HG03354 (cell line): Measurements from ENCODE around the gene SYPL1.
A peak's percentile ranks its signal among the peaks of the same experiment; 100 is the strongest.

Experiments
- ATAC-seq: cut with Tn5 transposase; IDR thresholded peaks from one replicate; pipeline ENCODE4 v1.9.1; 2021; ENCODE audit warnings: mild to moderate bottlenecking; ENCODE audit not compliant: unreplicated experiment, poor library complexity, severe bottlenecking

SYPL1 gene

DNA sequence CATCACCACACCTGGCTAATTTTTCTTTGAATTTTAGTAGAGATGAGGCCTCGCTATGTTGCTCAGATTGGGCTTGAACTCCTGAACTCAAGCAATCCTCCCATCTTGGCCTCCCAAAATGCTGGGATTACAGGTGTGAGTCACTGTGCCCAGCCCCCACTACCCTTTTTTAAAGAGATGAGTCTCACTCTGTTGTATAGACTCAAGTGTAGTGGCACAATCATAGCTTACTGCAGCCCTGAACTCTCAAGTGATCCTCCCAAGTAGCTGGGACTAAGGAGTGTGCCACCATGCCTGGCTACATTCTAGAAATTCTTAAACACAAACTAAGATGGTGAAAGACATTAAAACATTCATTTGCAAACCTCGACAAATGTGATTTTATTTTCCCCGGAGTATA is 12.6 kb downstream of the SYPL1 start:
- no peak for ATAC-seq

DNA sequence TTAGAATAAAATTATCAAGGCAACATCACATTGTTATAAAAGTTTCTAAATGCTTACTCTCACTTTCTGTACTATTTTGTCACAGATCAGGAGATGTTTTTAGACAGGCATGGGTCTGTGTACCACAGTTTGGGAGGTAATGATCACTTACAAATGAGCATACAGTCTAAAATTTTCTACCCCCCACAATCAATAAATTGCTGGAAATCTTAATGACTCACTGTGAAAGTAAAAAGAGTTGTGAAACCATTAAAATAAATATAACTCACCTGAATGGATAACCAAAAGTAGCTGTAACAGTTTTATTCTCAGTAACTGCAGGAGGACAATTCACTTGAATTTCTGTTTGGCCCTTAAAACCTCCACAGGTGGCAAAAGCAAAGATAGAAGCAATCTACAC is 13.2 kb downstream of the SYPL1 start:
- no peak for ATAC-seq

DNA sequence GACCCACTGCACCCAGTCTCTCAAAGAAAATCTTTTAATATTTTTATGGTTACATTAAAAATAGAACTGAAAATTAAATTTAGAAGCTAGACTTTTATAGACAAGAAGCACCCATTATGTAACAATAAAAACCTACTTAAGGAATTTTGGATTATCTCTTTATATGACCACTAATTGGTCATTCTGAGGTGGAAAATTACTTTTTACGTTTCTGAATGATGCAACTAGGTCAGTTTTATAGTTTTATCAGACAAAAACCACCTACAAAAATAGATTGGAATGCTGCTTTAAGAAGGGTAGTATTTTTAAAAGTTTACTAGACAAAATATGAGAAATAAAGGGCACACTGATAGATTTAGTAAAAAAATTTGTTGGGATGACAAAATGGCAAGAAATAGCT is 16.5 kb downstream of the SYPL1 start:
- no peak for ATAC-seq

DNA sequence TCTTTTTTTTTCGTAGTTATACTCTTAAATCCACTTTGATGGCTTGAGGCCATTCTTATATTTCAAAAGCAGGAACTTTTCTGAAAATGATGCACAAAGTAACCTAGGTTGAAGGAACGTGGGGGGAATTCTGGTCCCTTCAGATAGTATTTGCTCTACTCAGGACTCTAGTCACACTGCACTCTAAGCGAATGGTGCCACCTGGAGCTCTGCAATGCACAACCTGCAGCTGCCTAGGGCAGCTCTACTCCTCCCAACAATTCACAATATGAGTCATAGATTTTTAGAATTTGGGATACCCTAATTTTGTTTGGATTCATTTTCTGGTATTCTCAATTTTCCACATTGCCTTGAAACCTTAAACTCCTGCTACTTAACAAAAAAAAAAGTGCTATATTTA is 17.3 kb downstream of the SYPL1 start:
- no peak for ATAC-seq

DNA sequence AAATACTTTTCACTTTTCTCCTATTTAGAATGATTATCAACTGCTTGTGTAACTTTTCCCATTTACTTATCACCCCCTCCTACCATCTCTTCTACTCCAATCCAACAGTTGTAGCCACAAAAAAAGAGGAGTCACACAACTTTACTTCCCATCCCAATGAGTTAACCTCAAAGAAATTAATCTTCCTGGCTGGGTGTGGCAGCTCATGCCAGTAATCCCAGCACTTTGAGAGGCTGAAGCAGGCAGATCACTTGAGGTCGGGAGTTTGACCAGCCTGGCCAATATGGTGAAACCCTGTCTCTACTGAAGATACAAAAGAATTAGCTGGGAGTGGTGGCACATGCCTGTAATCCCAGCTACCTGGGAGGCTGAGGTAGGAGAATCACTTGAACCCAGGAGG is 19.9 kb downstream of the SYPL1 start:
- no peak for ATAC-seq

DNA sequence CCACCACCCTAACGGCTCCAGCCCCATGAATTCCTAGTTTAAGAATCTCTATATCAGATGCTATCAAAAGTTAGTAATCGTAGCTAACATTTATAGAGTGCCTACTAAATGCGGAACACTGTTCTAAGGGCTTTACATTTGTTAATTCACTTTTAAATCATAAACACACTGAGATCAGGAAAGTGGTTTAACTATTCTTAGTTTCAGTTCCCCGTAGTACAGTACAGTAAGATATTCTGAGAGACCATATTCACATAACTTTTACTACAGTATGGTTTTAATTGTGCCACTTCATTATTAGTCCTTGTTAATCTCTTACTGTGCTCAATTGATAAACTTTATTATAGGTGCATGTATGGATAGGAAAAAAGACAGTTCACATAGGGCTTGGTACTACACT is 22.5 kb downstream of the SYPL1 start:
- peak; percentile 94 for ATAC-seq

DNA sequence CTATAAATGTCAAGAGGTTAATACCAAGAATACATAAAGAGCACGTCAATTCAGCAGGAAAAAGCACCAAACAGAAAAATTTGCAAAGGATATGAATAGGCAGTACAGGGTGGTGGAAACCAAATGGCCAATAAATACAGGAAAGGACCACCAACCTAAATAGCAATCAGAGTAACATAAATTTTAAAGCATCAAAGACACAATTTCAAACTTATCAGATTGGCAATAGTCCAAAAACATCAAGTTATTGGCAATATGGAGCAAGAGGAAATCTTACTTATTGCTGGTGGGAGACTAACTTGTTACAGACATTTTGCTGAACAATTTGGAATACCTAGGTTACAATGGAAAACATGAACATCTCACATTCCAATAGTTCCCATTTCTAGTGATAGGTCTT is 24.1 kb downstream of the SYPL1 start:
- no peak for ATAC-seq

DNA sequence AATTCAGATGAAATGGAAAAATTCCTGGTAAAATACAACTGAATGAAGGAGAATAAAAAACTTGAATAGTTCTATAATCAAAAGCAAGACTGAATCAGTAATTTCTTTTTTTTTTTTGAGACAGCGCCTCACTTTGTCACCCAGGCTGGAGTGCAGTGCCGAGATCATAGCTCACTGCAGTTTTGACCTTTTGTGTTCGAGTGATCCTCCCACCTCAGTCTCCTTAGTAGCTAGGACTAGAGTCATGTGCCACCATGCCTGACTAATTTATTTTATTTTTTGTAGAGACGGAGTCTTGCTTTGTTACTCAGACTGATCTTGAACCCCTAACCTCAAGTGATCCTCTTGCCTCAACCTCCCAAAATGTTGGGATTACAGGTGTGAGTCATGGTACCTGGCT is 26.1 kb downstream of the SYPL1 start:
- no peak for ATAC-seq

DNA sequence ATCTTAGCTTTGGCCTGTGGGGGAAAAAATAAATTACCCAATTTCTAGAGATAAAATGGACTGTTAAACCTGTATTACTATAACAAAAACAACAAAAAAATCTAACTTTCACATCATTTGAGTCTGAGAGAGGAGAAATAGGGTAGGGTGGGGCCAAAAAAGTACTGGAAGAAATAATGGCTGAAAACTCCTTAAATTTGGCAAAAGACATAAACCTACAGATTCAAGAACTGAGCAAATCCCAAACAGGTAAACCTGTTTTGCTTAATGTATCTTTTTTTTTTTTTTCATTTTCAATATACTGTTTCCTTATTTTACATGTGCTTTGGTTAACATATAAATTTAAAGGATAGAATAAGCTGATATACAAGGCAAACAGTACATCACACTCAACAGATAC is 27.1 kb downstream of the SYPL1 start:
- no peak for ATAC-seq

DNA sequence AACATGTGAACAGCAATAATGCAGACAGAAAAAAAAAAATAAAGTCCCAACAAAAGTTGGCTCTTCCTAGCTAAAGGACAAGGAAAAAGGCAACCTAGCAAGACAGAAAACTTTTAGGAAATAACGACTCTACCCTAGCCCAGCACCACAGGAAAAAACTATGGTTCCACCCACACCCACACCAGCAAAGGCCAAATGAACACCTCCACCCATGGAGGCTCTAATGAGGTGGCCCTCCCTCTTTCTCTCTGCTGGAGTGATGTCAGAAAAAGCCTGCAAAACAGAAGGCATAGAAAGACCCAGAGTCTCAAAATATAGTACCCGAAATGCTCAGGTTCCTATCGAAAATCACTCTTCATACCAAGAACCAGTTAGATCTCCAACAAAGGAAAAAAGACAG is 28.4 kb downstream of the SYPL1 start:
- no peak for ATAC-seq

DNA sequence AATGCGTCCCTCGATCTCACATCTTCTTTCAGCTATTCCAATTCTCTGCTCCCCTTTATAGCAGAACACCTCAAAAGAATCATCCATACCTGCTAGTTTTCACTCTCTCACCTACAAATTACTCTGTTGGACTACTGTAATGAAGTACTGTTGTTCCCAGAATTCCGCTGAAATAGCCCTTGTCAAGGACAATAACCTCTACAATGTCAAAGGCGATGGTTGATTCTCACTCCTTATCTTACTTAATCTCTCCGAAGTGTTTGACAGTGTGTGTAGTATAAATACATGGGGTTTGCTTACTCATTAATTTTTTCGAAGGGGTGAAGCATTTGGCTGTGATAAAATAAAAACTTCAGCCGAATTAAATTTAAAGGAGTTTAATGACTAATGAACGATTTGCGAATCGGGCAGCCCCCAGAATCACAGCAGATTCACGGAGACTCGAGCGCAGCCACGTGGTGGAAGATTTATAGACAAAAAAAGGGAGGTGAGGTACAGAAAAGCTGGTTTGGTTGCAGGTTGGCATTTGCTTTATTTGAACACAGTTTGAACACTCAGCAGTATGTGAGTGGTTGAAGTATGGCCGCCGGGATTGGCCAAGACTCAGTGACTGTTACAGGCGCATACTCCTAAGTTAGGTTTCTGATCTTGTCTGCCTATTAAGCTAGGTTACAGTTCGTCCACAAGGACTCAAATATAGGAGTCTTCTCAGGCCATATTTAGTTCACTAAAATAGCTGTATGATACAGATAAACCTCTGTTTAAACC is 29.8 kb downstream of the SYPL1 start:
- no peak for ATAC-seq

DNA sequence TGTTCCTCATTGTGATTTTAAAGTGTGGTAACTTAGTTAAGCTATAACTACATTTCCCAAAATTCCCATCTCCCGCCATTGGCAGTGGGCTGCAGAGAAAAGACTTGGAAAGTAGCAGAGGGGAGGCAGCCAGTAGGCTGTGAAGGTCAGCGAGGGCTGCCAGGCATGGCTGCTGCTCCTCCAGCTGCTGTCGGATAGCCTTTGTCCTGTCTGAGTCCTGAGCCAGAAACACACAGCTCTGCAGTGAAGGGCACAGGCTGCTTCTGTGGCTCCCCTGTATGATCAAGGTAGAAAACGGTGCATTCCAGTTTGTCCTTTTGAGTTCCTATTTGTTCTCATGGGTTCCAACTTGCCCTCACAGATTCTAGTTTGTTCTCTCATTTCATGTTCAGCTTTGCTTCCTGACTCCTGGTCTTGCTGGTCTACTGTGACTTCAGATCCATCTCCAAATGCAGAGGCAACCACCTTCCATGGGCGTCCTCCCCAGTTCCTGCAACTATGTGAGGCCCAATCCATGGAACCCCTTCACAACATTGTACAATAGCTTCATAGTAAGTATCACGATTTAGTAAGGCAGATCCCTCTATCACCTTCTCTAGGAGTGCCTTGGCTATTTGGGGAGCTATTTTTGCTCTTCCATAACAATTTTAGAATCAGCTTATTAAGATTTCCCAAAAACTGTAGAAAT is 31.7 kb downstream of the SYPL1 start:
- no peak for ATAC-seq

DNA sequence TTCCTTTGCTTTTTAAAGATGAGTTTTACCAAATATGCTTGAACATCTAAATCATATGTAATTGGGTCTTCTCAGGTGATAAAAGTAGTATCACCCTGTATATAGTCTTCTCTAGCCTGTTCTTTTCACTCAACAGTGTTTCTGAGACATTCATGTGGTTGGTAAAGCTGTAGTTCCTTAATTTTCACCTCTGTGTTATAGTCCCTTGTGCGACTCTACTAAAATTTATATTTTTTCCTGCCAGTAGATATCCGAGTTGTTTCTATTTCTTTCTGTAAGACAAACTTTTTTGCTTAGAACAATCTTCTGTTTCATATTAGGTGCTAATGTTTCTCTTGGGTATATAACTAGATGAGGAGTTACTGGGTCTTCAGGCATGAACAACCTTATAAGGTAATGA is 35.6 kb downstream of the SYPL1 start:
- ATAC-seq = no peak

DNA sequence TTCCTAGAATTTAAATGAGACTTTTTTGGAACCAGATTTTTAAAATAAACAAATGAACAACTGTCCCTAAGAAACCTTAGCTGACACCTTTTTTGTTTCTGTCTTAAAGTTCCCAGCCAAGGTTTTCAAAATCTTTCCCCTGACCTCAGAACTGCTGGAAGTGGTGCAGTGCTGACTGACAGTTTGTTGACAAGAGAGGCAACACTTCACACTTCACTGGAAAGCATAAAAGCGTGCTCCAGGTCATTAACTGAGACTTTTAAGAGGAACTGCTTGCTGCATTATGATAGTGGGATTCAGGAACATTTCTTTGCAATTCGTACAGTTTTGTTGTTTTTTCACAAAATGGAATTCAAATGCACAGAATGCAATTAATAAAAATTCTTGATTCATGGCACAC is 36.2 kb downstream of the SYPL1 start:
- ATAC-seq = no peak

DNA sequence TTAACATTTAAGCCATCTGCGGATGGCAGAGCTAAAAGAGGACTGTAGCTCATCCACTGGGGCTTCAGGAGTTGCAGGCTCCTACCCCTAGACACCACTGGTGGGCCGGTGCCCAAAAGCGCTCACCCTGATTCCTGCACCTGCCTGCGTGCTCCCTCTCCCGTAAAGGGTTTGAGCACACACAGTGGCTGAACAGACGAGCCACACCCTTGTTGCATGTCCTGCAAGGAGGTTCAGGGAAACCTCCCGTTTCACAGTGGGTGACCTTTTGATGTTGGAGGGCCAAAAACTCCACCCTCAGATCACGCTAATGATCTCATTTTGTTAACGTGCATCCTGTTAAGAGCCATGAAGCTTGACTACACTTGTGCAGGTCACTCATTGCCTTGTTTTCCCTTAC is 37.9 kb downstream of the SYPL1 start:
- ATAC-seq = no peak

DNA sequence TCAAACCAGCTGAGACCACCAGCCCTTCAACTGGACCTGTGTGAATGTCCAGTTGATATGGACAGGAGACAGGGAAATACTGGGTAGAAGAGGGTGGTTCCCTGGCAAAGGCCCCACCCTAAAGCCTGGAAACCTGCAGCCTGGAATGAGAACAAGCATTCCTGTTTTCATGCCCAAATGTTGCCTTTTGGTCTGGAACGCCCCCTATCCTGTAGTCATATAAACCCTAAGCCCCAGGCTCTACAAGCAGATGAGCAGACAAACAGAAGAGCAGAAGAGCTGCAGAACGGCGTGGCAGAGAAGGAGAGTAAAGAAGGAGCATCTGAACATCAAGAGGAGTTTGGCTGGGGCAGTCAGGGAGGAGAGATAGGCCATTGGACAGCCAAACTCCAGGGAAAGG is 38.4 kb downstream of the SYPL1 start:
- ATAC-seq = no peak

DNA sequence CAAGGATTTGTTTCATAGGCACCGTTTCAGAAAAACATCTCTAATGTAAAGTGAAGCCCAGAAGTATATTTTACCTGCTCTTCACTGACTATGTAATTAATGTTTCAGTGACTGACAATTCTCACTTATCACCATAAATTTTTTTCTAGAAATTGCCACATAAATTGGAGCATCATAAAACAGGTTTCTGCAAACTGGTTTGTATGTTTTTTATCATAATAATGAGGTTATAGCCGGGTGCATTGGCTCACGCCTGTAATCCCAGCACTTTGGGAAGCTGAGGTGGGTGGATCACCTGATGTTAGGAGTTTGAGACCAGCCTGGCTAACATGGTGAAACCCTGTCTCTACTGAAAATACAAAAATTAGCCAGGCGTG is 39.4 kb downstream of the SYPL1 start:
- ATAC-seq = no peak

DNA sequence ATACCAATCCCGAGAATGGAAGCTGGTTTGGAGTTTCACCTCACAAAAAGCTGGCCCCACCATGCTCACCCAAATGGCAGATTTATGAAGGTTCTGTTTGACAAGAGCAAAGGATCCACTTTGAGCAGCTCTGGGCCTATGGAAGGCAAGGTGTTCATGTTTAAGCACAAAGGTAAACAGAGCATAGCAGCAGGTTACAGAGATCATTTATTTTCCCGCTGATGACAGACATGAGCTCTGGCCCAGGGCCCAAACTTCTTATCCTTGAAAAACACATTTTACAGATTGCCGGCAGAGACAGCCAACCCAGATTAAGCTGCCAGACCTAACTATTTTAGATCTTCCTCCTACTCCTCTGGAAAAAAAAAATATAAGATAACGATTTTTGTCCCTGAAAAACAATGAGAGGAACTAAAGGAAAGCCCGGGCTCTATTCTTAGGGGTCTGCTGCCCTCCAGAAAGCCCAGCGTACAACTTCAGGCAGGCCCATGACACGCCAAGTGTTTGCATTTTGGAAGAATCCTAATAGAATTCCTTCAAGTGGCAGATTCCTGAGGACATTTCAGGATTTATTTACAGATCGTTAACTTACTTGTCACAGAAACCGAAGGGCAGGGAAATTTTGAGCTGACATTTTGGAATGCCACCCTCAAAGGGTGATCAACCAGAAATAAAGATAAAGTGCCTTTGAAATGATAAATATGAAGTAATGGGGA is 40.0 kb downstream of the SYPL1 start:
- peak; percentile 3 for ATAC-seq

DNA sequence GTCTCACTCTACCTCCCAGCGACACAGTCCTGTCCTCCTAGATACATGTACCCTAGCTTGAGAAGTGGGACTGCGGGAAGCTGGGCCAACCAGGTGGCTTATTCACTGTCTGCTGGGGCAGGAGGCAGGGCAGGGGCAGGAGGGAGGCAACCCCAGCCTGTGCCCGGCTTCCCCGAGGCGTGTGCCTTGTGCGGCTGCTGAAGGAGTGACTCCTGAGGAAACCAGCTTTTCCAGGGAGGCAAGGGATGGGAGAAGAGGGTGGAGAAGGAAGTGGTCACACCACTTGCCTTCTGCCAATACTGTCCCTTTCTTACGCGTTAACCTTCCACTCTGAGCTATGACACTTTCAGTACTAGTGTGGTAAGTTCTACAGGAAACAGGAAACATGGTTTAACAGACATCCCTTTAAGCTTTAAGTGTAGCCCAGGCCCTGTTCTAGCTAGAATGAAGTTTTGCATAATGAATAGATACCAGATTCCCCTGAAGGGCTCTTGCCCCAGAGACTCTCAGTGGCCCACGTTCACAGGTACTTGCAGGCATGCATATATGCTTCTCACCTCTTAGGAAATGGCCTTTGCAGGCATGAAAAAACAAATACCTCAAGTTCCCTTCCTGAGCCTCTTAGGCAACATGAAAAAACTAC is 40.6 kb downstream of the SYPL1 start:
- peak; percentile 97 for ATAC-seq

DNA sequence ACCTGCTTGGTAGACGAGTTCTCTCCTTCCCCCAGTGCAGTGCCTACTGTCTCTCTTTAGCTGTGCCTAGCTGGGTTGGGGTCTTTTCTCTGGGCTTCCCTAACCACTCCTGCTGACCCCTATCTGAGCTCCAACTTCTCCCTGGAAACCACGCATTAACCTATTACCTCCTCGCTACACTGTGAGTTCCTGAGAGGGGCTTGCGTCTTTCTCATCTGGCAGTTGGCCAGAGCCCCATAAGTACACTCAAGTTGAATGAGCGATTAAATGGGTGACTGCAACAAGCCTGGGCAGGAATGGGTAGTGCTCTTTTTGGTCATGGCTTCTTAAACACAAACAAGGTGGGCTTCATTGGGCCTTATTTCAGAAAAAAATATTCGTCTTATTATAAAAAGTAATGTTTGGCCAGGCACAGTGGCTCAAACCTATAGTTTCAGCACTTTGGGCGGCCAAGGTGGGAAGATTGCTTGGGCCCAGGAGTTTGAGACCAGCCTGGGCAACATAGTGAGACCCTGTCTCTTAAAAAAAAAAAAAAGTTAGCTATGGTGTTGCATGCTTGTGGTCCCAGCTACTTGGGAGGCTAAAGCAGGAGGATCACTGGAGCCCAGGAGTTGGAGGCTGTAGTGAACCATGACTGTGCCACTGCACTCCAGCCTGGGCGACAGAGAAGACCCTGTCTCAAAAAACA is 41.4 kb downstream of the SYPL1 start:
- no peak for ATAC-seq
